ENCODE data around the gene POLR2L.

The POLR2L gene

DNA sequence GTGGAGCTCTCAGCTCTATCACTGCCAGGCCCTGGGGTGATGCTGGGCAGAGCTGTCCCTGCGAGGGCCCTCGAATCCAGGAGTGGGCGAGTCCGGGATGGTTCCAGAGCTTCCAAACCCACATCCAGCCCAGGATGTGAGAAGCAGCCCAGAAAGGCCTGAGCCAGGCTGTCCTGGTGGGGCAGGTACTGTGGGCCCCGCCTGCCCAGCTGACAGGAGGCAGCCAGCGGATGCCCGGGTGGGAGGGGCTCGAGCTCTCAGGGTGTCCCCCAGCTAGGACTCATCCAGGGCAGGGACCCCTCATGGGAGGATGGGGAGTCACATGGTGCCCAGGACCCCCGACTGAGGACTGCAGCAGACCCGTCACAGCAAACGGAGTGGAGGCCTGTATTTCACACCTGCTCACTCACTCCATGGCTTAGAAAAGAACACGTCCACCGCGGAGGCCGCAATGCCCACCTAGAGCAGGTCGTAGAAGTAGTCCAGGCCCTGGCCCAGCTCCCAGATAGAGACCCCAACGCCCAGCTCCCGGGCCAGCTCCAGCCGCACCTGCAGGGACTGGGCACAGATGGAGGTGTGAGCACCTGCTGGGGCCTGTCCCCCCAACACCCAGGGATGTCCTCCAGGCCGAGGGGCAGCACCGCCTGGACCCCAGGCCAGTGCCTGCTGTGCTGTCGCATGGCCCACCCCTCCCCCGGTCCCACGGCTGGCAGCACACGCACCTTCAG is 27.2 kb upstream of the POLR2L start:
- no peak for DNase-seq (ENCODE audit: low read depth, low spot score)
- H3K27ac ChIP-seq: no peak overlapping the region

GRCh38 chr11:868802-869201 is 26.5 kb upstream of the POLR2L start:
- no peak overlapping the region for H3K27ac ChIP-seq
- no peak for DNase-seq (ENCODE audit: low read depth, low spot score)

- no peak overlapping the region for H3K27ac ChIP-seq
- no peak for DNase-seq (ENCODE audit: low read depth, low spot score)
Observed at GRCh38 chr11:868394-868793, 26.1 kb upstream of the POLR2L start.

DNA sequence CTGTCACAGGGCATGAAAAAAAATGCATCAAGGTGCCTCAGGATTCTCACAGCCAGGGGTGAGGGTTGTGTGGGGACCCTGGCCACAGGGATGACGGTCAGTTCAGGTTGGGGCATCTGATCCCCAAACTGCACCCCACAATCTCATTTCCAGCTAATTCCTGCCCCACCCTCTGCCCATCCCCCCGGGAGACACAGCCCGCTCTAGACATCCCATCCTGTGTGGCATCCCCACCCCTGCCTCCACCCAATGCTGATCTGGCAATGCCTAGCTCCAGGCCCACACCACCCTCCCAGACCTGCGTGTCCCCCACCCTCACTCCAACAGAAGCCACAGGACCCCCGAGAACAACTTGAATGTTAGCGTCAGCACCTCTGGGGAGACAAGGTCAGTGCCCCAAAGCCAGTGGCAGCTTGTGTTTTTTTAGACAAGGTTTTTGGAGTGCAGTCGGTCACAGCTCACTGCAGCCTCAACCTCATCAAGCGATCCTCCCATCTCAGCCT is 25.6 kb upstream of the POLR2L start:
- H3K27ac ChIP-seq: no peak overlapping the region
- no peak for DNase-seq (ENCODE audit: low read depth, low spot score)

DNA sequence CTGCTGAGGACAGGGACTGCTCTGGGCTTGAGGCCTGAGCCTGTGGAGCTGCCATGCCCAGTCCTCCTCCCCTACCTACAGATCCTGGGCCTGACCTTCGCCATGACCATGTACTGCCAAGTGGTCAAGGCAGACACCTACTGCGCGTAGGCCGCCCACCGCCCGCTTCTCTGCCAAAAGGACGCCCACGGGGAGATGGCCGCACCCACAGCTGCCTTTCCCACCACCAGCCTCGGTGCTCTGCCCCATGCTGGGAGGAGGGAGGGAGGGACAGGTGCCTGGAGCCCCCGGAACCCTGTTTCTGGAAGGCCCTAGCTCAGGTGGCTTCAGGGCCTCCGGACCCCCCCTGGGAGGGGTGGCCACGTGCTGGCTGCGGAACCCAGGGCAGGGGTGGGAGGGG is 24.2 kb upstream of the POLR2L start:
- DNase-seq (ENCODE audit: low read depth, low spot score): no peak
- no peak overlapping the region for H3K27ac ChIP-seq

GRCh38 chr11:865462-866430 is 23.4 kb upstream of the POLR2L start:
- DNase-seq (ENCODE audit: low read depth, low spot score): no peak
- no peak overlapping the region for H3K27ac ChIP-seq

DNA sequence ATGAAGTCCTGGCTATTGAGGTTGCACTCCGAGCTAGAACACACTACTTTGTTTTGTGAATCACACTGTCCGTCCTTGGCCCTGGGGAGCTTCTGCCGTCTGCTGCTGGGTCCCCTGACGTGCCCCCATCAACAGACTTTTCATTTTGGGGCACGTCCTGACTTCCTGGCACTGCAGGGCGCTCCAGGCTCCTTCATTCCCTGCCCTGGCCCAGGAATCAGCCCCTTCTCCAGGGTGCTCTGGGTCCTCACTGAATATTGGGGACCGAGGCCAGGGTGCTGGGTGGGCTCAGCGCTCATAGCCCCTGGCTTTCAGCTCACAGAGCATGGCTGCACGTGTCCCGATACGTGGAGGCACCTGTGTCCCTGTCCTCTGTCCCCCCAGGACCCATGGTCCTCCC is 22.6 kb upstream of the POLR2L start:
- H3K27ac ChIP-seq: no peak overlapping the region
- DNase-seq (ENCODE audit: low read depth, low spot score): no peak

DNA sequence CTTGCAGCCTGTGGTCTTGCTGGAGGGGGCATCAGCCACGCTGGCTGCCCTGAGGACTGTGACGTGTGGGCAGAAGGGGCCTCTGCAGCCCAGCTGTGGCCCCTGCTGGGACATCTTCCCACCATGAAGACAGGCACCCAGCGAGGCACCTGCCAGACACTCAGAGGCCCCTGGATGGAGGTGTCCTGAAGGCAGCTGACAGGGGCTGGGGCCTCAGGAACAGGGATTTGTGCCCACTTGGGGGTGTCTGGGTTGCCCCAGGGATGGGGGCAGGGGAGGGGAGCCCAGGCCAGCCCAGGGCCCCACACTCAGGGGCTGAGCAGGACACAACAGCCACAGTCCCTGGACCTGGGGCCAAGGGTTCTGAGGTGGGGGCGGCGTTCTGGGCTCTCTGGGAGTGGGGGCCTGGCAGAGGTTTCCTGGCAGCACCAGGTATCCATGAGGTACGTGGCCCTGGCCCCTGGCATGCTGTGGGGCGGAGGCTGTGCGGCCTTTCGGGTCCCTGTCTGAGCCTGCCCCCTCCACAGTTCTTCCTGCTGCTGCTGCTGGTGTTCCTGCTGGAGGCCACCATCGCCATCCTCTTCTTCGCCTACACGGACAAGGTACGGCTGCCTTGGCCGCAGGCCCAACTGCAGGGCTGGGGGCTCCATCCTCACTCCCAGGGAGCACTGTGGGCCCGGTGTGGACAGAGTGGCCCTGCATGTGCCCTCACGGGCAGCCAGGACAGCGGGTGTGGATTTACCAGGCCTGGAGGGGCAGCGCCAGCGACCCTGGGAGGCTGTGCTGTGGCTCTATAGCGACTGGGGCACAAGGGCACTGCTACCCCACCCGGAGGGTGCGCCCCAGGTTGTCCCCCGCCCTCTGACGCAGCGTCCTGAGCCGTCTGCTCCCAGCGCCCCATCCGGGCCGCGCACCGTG is 21.8 kb upstream of the POLR2L start:
- no peak overlapping the region for H3K27ac ChIP-seq
- DNase-seq (ENCODE audit: low read depth, low spot score): no peak

GRCh38 chr11:863023-863909 is 20.9 kb upstream of the POLR2L start:
- DNase-seq (ENCODE audit: low read depth, low spot score): no peak

GRCh38 chr11:862696-863022 is 20.3 kb upstream of the POLR2L start:
- no peak overlapping the region for H3K27ac ChIP-seq

More at GRCh38 chr11:863023-863909, 20.9 kb upstream of the POLR2L start:
- no peak overlapping the region for H3K27ac ChIP-seq

DNA sequence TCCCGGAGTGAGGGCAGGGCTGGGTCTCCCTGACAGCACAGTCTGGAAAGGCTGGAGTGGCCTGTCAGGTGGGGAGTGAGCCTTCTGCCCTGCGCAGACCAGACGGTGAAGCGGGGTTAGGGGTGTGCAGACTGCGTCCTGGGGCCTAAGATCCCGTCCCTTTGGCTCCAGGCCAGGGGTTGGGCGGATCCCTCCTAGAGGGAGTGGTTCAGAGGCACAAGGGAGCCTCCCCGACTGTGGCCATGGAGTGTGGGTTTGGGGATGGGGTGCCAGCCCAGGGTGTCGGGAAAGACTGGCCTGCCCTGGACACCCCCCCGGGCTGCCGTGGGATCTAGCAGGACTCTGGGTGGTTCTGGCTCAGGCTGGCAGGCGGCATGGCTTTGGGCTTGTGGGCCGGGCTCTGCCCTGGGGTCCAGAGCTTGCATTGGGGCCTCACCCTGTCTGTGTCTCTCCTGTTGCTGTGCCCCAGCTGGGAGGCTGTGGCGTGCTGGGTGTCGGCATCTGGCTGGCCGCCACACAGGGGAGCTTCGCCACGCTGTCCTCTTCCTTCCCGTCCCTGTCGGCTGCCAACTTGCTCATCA is 19.8 kb upstream of the POLR2L start:
- DNase-seq (ENCODE audit: low read depth, low spot score): no peak
- H3K27ac ChIP-seq: no peak overlapping the region

More at GRCh38 chr11:862696-863022, 20.3 kb upstream of the POLR2L start:
- no peak for DNase-seq (ENCODE audit: low read depth, low spot score)

GRCh38 chr11:861105-861479 is 18.8 kb upstream of the POLR2L start:
- DNase-seq (ENCODE audit: low read depth, low spot score): no peak

GRCh38 chr11:860234-861104 is 18.1 kb upstream of the POLR2L start:
- DNase-seq (ENCODE audit: low read depth, low spot score): no peak
- H3K27ac ChIP-seq: no peak overlapping the region

More at GRCh38 chr11:861105-861479, 18.8 kb upstream of the POLR2L start:
- H3K27ac ChIP-seq: no peak overlapping the region

DNA sequence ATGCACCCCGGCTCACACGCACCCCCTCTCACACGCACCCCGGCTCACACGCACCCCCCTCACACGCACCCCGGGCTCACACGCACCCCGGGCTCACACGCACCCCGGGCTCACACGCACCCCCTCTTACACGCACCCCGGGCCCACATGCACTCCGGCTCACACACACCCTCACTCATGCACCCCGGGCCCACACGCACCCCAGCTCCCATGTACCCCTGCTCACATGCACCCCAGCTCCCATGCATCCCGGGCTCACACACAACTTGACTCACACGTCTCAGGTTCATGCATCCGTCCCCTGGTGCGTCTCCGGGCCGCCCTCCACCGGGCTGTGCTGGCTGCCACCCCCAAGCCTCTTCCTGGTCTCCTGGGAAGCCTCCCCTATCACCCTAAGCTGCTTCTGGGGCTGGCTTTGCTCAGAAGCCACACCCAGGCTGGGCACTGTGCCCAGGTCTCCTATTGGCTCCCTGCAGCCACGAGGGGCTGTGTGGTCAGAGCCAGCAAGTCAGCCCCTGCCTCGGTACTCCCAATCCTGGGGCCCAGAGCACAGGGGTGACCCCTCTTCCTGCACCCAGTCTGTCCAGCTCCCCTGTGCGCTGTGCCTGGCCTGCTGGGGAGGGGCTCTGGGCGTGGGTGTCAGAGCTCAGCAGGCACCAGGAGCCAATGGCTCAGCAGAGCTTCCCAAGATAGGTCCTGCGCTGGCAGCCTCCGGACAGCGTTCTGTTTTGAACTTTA is 17.2 kb upstream of the POLR2L start:
- no peak overlapping the region for H3K27ac ChIP-seq
- DNase-seq (ENCODE audit: low read depth, low spot score): peak; percentile 45

DNA sequence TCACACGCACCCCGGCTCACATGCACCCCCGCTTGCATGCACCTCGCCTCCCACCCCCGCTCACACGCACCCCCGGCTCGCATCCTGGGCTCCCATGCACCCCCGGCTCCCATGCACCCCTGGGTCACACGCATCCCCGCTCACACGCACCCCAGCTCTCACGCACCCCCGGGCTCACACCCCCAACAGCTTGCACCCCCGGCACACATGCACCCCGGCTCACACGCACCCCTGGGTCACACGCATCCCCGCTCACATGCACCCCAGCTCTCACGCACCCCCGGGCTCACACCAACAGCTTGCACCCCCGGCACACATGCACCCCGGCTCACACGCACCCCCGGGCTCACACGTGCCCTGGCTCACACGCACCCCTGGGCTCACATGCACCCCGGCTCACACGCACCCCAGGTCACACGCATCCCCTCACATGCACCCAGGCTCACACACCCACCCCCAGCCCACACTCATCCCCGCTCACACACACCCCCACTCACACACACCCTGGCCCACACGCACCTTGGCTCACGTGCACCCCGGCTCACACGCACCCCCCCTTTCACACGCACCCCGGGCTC is 16.5 kb upstream of the POLR2L start:
- no peak overlapping the region for H3K27ac ChIP-seq
- no peak for DNase-seq (ENCODE audit: low read depth, low spot score)

- no peak overlapping the region for H3K27ac ChIP-seq
- DNase-seq (ENCODE audit: low read depth, low spot score): no peak
Observed at GRCh38 chr11:858053-858761, 15.9 kb upstream of the POLR2L start.
